DOHH2 (cell line): ENCODE measurements around the gene DSCAML1.

Source experiments
- EZH2phosphoT487 ChIP-seq: fragments of 200-600 bp; sonication (generic); IDR thresholded peaks from 2 replicates; pipeline ENCODE4 v1.6.1; 2017; ENCODE audit warnings: borderline replicate concordance, mild to moderate bottlenecking, antibody characterized with exemption, low read length, moderate library complexity, mixed read lengths
- TF ChIP-seq, protein P1 (sequence below): fragments of 200-600 bp; sonication (generic); IDR thresholded peaks from one replicate; pipeline ENCODE4 v1.5.1; 2014; ENCODE audit warnings: antibody characterized with exemption, mild to moderate bottlenecking, low read depth, low read length; ENCODE audit not compliant: poor library complexity, severe bottlenecking

DNA sequence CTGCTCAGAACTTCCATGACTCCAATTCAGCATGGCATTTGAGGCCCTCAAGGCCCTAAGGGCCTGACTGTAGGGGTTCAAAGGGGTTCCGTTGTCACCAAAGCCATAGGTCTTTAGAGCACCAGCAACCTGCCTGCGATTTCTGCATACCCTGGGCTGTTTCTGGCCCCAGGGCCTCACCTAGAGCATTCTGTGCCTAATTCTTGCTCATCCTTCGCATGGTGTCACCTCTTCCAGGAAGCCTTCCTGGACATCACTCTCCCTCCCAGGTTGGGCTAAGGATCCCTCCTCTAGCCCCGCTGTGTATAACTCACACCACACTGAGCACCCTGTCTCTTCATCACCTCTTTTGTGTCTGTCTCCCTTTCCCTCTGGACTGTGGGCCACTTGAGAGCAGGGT is 275.0 kb downstream of the DSCAML1 start:
- TF ChIP-seq, protein P1, sequence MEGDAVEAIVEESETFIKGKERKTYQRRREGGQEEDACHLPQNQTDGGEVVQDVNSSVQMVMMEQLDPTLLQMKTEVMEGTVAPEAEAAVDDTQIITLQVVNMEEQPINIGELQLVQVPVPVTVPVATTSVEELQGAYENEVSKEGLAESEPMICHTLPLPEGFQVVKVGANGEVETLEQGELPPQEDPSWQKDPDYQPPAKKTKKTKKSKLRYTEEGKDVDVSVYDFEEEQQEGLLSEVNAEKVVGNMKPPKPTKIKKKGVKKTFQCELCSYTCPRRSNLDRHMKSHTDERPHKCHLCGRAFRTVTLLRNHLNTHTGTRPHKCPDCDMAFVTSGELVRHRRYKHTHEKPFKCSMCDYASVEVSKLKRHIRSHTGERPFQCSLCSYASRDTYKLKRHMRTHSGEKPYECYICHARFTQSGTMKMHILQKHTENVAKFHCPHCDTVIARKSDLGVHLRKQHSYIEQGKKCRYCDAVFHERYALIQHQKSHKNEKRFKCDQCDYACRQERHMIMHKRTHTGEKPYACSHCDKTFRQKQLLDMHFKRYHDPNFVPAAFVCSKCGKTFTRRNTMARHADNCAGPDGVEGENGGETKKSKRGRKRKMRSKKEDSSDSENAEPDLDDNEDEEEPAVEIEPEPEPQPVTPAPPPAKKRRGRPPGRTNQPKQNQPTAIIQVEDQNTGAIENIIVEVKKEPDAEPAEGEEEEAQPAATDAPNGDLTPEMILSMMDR, result no peak
- no peak for TF ChIP-seq EZH2phosphoT487
